Neural progenitor cell (in vitro differentiated cells): ENCODE data around the gene NCS1. TPM values are rescaled to one million over a fixed set of nuclear protein-coding genes. Genes with fewer than 3 reads are reported as not detected.

ENCODE experiments used
- DNase-seq: peaks from one replicate; pipeline ENCODE4 v3.0.0-alpha.2; 2016; ENCODE audit warnings: low spot score
- H2AFZ ChIP-seq: fragments of 200-600 bp; sonication (generic); replicated peaks from 2 replicates; pipeline ENCODE4 v1.6.1; 2016; ENCODE audit warnings: antibody characterized with exemption
- H3F3A ChIP-seq: fragments of 200-600 bp; sonication (generic); 2 replicates; pipeline ENCODE4 v1.6.1; 2016; ENCODE audit warnings: antibody characterized with exemption, low read depth
- H3K27ac ChIP-seq: fragments of 200-600 bp; sonication (generic); 2 replicates; pipeline ENCODE4 v1.5.1; 2016; ENCODE audit warnings: mild to moderate bottlenecking
- H3K27me3 ChIP-seq: fragments of 200-600 bp; sonication (generic); 2 replicates; pipeline ENCODE4 v1.6.1; 2016; ENCODE audit warnings: mild to moderate bottlenecking, moderate library complexity
- H3K36me3 ChIP-seq: fragments of 200-600 bp; sonication (generic); 2 replicates; pipeline ENCODE4 v1.5.1; 2016
- H3K4me1 ChIP-seq: fragments of 200-600 bp; sonication (generic); 2 replicates; pipeline ENCODE4 v1.6.1; 2016; ENCODE audit warnings: mixed run types
- H3K4me2 ChIP-seq: fragments of 200-600 bp; sonication (generic); 2 replicates; pipeline ENCODE4 v1.6.1; 2016
- H3K4me3 ChIP-seq: fragments of 200-600 bp; sonication (generic); 2 replicates; pipeline ENCODE4 v1.5.1; 2016
- H3K79me2 ChIP-seq: fragments of 200-600 bp; sonication (generic); 2 replicates; pipeline ENCODE4 v1.6.1; 2016; ENCODE audit warnings: low read depth
- H3K9ac ChIP-seq: fragments of 200-600 bp; sonication (generic); 2 replicates; pipeline ENCODE4 v1.6.1; 2016
- H3K9me3 ChIP-seq: fragments of 200-600 bp; sonication (generic); 2 replicates; pipeline ENCODE4 v1.5.1; 2016; ENCODE audit warnings: low read depth
- H4K20me1 ChIP-seq: fragments of 200-600 bp; sonication (generic); 2 replicates; pipeline ENCODE4 v1.6.1; 2016; ENCODE audit warnings: low read depth
- H3K27ac Mint-ChIP-seq: 3 replicates; pipeline ENCODE4 v1.8.0; 2021; ENCODE audit warnings: mixed read lengths
- H3K27me3 Mint-ChIP-seq: 2 replicates; pipeline ENCODE4 v1.8.0; 2022; ENCODE audit warnings: low read depth, mild to moderate bottlenecking, inconsistent platforms, moderate library complexity, mixed read lengths; ENCODE audit not compliant: insufficient read depth
- H3K36me3 Mint-ChIP-seq: 3 replicates; pipeline ENCODE4 v1.8.0; 2021; ENCODE audit warnings: mixed read lengths
- H3K4me1 Mint-ChIP-seq: 3 replicates; pipeline ENCODE4 v1.8.0; 2021; ENCODE audit warnings: mixed read lengths
- H3K4me3 Mint-ChIP-seq: 3 replicates; pipeline ENCODE4 v1.8.0; 2021; ENCODE audit warnings: mild to moderate bottlenecking, moderate library complexity, mixed read lengths
- H3K9me3 Mint-ChIP-seq: 3 replicates; pipeline ENCODE4 v1.8.0; 2020; ENCODE audit warnings: mixed read lengths
- EZH2 ChIP-seq: fragments of 200-600 bp; sonication (generic); IDR thresholded peaks from 2 replicates; pipeline ENCODE4 v1.6.1; 2017; ENCODE audit warnings: antibody characterized with exemption, mild to moderate bottlenecking, moderate library complexity
- EZH2phosphoT487 ChIP-seq: fragments of 200-600 bp; sonication (generic); IDR thresholded peaks from 2 replicates; pipeline ENCODE4 v1.6.1; 2017; ENCODE audit warnings: antibody characterized with exemption
- total RNA-seq: library from RNA; depleted of rRNA; stranded (reverse); fragments of >200 nt; gene quantifications from 2 replicates; pipeline ENCODE4 v1.2.3, GENCODE V29; 2015; ENCODE audit warnings: low replicate concordance
- TF ChIP-seq, protein P1 (sequence below): fragments of 200-600 bp; sonication (generic); IDR thresholded peaks from 2 replicates; pipeline ENCODE4 v1.5.1; 2017; ENCODE audit warnings: antibody characterized with exemption, mild to moderate bottlenecking

Gene NCS1
- total RNA-seq, 1 donor from 2014 or later: 16.0 TPM

DNA sequence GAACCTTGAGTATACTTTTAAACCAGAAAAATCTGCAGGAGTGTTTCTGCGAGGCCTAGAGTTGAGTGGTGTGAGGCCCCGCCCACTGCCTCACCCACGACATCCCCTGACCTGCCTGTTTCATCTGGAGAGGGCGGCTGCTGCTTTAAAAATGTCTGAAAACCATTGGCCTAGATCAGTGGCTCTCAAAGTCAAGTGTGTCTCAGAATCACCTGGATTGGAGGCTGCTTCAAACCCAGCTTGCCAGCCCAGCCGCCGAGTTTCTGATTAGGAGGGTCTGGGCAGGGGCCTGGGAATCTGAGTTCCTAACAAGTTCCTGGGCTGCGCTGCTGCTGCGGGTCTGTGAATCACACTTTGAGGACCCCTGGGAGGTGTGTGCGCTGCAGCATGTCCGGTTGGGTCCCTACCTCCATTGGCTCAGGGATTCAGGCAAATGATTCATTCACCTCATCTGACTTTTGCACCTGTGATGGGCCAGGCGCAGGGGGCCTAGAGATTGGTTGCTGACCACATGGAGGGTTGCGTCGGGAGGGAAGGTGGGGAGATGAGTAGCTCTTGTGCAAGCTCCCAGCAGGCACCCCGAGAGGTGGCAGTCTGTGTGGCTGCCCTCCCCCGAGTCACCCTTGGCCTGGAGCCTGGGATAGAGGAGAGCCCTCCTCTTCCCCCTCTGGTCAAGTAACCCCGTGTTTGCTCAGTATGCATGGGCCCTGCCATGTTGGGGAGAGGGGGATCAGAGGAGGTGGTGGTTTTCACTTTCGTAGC, 65.7 kb downstream of the NCS1 start:
- Histone ChIP-seq H3K4me2 (no peak overlapping the region), H3K4me3 (no peak overlapping the region), H2AFZ (no peak overlapping the region), H3K4me1 (peaks cover 3% of the 10 kb centered on the region), H3K27ac (no peak overlapping the region), H3K9ac (no peak overlapping the region), H3K27me3 (no peaks in the 10 kb centered on the region), H3F3A (no peaks in the 10 kb centered on the region), H3K79me2 (no peaks in the 10 kb centered on the region), H3K36me3 (no peaks in the 10 kb centered on the region), H4K20me1 (no peaks in the 10 kb centered on the region), H3K9me3 (no peaks in the 10 kb centered on the region)
- TF ChIP-seq EZH2 (no peak), EZH2phosphoT487 (no peak)
- TF ChIP-seq, protein P1, sequence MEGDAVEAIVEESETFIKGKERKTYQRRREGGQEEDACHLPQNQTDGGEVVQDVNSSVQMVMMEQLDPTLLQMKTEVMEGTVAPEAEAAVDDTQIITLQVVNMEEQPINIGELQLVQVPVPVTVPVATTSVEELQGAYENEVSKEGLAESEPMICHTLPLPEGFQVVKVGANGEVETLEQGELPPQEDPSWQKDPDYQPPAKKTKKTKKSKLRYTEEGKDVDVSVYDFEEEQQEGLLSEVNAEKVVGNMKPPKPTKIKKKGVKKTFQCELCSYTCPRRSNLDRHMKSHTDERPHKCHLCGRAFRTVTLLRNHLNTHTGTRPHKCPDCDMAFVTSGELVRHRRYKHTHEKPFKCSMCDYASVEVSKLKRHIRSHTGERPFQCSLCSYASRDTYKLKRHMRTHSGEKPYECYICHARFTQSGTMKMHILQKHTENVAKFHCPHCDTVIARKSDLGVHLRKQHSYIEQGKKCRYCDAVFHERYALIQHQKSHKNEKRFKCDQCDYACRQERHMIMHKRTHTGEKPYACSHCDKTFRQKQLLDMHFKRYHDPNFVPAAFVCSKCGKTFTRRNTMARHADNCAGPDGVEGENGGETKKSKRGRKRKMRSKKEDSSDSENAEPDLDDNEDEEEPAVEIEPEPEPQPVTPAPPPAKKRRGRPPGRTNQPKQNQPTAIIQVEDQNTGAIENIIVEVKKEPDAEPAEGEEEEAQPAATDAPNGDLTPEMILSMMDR: no peak
- Mint-ChIP-seq H3K36me3 (peaks cover 3% of the 10 kb centered on the region), H3K4me1 (peaks cover 27% of the 10 kb centered on the region), H3K27me3 (peaks cover 5% of the 10 kb centered on the region), H3K27ac (no peak overlapping the region), H3K9me3 (no peaks in the 10 kb centered on the region), H3K4me3 (no peak overlapping the region)
- no peak for DNase-seq

DNA sequence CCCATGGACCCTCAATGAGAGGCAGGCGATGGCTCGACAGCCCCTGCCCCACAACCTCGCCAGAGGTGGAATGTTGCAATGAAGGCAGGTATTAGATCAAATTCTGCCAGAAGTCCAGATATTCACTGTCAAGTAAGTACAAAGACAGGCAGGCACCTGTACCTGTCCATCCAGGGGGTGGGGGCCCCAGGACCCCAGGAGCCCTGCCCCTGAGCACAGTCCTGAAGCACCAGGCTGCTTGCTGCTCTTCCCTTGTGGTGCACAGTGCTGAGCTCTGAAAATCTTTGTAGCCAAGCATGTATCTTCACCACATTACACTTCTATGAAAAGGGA, 67.1 kb downstream of the NCS1 start:
- no peak overlapping the region for H3K27ac ChIP-seq
- H2AFZ ChIP-seq: no peak overlapping the region
- no peak overlapping the region for H3K9ac ChIP-seq
- no peaks in the 10 kb centered on the region for H3K36me3 Mint-ChIP-seq
- no peak overlapping the region for H3K27ac Mint-ChIP-seq
- H3K27me3 Mint-ChIP-seq: peaks cover 8% of the 10 kb centered on the region
- no peaks in the 10 kb centered on the region for H3K79me2 ChIP-seq
- peaks cover 26% of the 10 kb centered on the region for H3K4me1 Mint-ChIP-seq
- no peak overlapping the region for H3K4me3 ChIP-seq
- H3K4me1 ChIP-seq: peaks cover 4% of the 10 kb centered on the region
- no peaks in the 10 kb centered on the region for H3K27me3 ChIP-seq
- H3K9me3 ChIP-seq: no peaks in the 10 kb centered on the region
- no peak overlapping the region for H3K4me2 ChIP-seq
- no peak overlapping the region for H3K4me3 Mint-ChIP-seq
- H3K36me3 ChIP-seq: no peaks in the 10 kb centered on the region
- TF ChIP-seq EZH2 (no peak), EZH2phosphoT487 (no peak)
- TF ChIP-seq, protein P1: no peak
- H3F3A ChIP-seq: no peaks in the 10 kb centered on the region
- no peaks in the 10 kb centered on the region for H3K9me3 Mint-ChIP-seq
- no peak for DNase-seq
- no peaks in the 10 kb centered on the region for H4K20me1 ChIP-seq

DNA sequence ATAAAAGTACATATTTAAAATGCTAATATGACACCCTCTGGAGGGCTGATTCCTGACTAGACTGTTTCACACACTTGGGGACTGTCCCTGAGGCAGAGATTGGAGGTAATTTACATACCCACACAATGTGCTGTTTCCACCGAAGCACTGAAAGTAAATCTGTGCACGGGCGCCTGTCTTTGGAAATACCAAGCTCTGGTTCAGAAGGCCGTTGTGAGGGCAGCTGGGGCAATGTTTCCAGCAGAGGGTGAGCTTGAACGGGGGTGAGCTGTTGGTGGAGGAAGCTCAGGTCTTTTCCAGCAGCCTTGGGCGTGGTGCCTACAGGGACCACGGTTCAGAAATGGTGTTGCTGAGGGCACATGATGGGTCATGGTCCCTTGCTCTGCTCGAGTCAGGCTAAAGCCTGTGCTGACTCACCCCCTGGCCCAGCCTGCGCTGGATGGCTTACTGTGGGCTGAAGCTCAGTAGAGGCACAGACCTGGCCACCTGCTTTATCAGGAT, 67.6 kb downstream of the NCS1 start:
- Mint-ChIP-seq H3K4me3 (no peak overlapping the region), H3K36me3 (no peaks in the 10 kb centered on the region), H3K9me3 (no peaks in the 10 kb centered on the region), H3K27me3 (peaks cover 8% of the 10 kb centered on the region), H3K27ac (peak overlapping the region; percentile 62), H3K4me1 (peaks cover 26% of the 10 kb centered on the region)
- DNase-seq: no peak
- H3K4me1 ChIP-seq: peaks cover 4% of the 10 kb centered on the region
- no peaks in the 10 kb centered on the region for H3K36me3 ChIP-seq
- no peak overlapping the region for H3K4me2 ChIP-seq
- no peaks in the 10 kb centered on the region for H3F3A ChIP-seq
- no peaks in the 10 kb centered on the region for H3K9me3 ChIP-seq
- H3K27ac ChIP-seq: no peak overlapping the region
- no peaks in the 10 kb centered on the region for H4K20me1 ChIP-seq
- no peaks in the 10 kb centered on the region for H3K79me2 ChIP-seq
- H3K4me3 ChIP-seq: no peak overlapping the region
- H3K27me3 ChIP-seq: no peaks in the 10 kb centered on the region
- H2AFZ ChIP-seq: no peak overlapping the region
- no peak for TF ChIP-seq EZH2phosphoT487
- no peak overlapping the region for H3K9ac ChIP-seq
